Mesodermal cell (in vitro differentiated cells): ENCODE data around the gene YIF1A.
"Not testable (repeated sequence)": the region's sequence is repeated elsewhere in the genome, so short reads cannot be mapped to it uniquely, and the experiment has no call there.

Experiments used
- H3K27ac ChIP-seq: 2 replicates; pipeline ENCODE4 v1.7.0; 2013; ENCODE audit warnings: mild to moderate bottlenecking, low read depth, low read length, moderate library complexity; ENCODE audit not compliant: severe bottlenecking
- H3K36me3 ChIP-seq: 2 replicates; pipeline ENCODE4 v1.7.1; 2013; ENCODE audit warnings: mild to moderate bottlenecking, low read length, moderate library complexity; ENCODE audit not compliant: control insufficient read depth, insufficient read depth
- H3K4me1 ChIP-seq: one replicate; pipeline ENCODE4 v1.7.1; 2013; ENCODE audit warnings: mild to moderate bottlenecking, low read length; ENCODE audit not compliant: insufficient read depth, control insufficient read depth, poor library complexity, severe bottlenecking
- H3K4me3 ChIP-seq: 2 replicates; pipeline ENCODE4 v1.7.0; 2013; ENCODE audit warnings: low read length, control low read depth, mild to moderate bottlenecking; ENCODE audit not compliant: insufficient read depth, poor library complexity, severe bottlenecking; ENCODE audit errors: extremely low read depth
- H3K9me3 ChIP-seq: 2 replicates; pipeline ENCODE4 v1.7.1; 2013; ENCODE audit warnings: mild to moderate bottlenecking, low read length, moderate library complexity; ENCODE audit not compliant: control insufficient read depth
- WGBS, 2 experiments: methylation state at CpG; one replicate each; pipeline ENCODE4 v1.1.5; 2013; ENCODE audit warnings: missing lambda C conversion rate in 2 of 2; ENCODE audit not compliant: insufficient coverage in 2 of 2; 5-methylcytosine and 5-hydroxymethylcytosine counted together

Gene YIF1A

GRCh38 chr11:66258473-66258893 is 30.5 kb downstream of the YIF1A start:
- H3K36me3 ChIP-seq: peaks cover 39% of the 10 kb centered on the region
- peak overlapping the region; percentile 86 for H3K4me3 ChIP-seq
- 8 to 10% methylated on average over 19 to 28 of the region's 28 CpGs for WGBS, 2 experiments
- peaks cover 11% of the 10 kb centered on the region for H3K4me1 ChIP-seq
- H3K9me3 ChIP-seq: no peaks in the 10 kb centered on the region
- H3K27ac ChIP-seq: no peak overlapping the region

GRCh38 chr11:66253081-66253480 is 35.9 kb downstream of the YIF1A start:
- not testable (repeated sequence) for H3K9me3 ChIP-seq, H3K4me3 ChIP-seq, H3K27ac ChIP-seq, H3K4me1 ChIP-seq
- WGBS, 2 experiments: 88 to 91% methylated on average over 5 to 6 of the region's 6 CpGs
- H3K36me3 ChIP-seq: peaks cover 31% of the 10 kb centered on the region

GRCh38 chr11:66251809-66252208 is 37.1 kb downstream of the YIF1A start:
- no peak overlapping the region for H3K27ac ChIP-seq
- peaks cover 7% of the 10 kb centered on the region for H3K4me1 ChIP-seq
- peaks cover 42% of the 10 kb centered on the region for H3K36me3 ChIP-seq
- 60 to 100% methylated on average over 2 of the region's 7 CpGs for WGBS, 2 experiments
- H3K4me3 ChIP-seq: no peak overlapping the region
- H3K9me3 ChIP-seq: no peaks in the 10 kb centered on the region

- Histone ChIP-seq H3K36me3 (peaks cover 64% of the 10 kb centered on the region), H3K4me1 (no peaks in the 10 kb centered on the region), H3K4me3 (no peak overlapping the region), H3K9me3 (no peaks in the 10 kb centered on the region), H3K27ac (no peak overlapping the region)
- 60 to 97% methylated on average over 1 to 4 of the region's 6 CpGs for WGBS, 2 experiments
Observed at GRCh38 chr11:66248903-66249302, 40.0 kb downstream of the YIF1A start.

GRCh38 chr11:66247801-66248200 is 41.1 kb downstream of the YIF1A start:
- H3K27ac ChIP-seq: no peak overlapping the region
- peaks cover 73% of the 10 kb centered on the region for H3K36me3 ChIP-seq
- H3K4me1 ChIP-seq: no peaks in the 10 kb centered on the region
- no peak overlapping the region for H3K4me3 ChIP-seq
- H3K9me3 ChIP-seq: no peaks in the 10 kb centered on the region
- 100% methylated on average over 1 to 2 of the region's 3 CpGs for WGBS, 2 experiments

GRCh38 chr11:66247295-66247694 is 41.6 kb downstream of the YIF1A start:
- no peak overlapping the region for H3K27ac ChIP-seq
- WGBS, 2 experiments: 84 to 96% methylated on average over 3 to 4 of the region's 4 CpGs
- H3K36me3 ChIP-seq: peaks cover 75% of the 10 kb centered on the region
- H3K4me1 ChIP-seq: no peaks in the 10 kb centered on the region
- H3K9me3 ChIP-seq: no peaks in the 10 kb centered on the region
- H3K4me3 ChIP-seq: no peak overlapping the region

- Histone ChIP-seq H3K9me3 (no peaks in the 10 kb centered on the region), H3K36me3 (peaks cover 89% of the 10 kb centered on the region)
Observed at GRCh38 chr11:66243782-66244535, 45.0 kb downstream of the YIF1A start.

GRCh38 chr11:66242095-66242765 is 46.7 kb downstream of the YIF1A start:
- 96 to 97% methylated on average over 12 to 14 of the region's 14 CpGs for WGBS, 2 experiments
- peaks cover 89% of the 10 kb centered on the region for H3K36me3 ChIP-seq
- no peak overlapping the region for H3K27ac ChIP-seq
- no peaks in the 10 kb centered on the region for H3K9me3 ChIP-seq
- no peak overlapping the region for H3K4me3 ChIP-seq
- H3K4me1 ChIP-seq: no peaks in the 10 kb centered on the region

More at GRCh38 chr11:66243782-66244535, 45.0 kb downstream of the YIF1A start:
- Histone ChIP-seq H3K4me1 (no peaks in the 10 kb centered on the region), H3K27ac (no peak overlapping the region), H3K4me3 (no peak overlapping the region)
- 85 to 87% methylated on average over 9 to 12 of the region's 13 CpGs for WGBS, 2 experiments

GRCh38 chr11:66240781-66241136 is 48.2 kb downstream of the YIF1A start:
- no peaks in the 10 kb centered on the region for H3K9me3 ChIP-seq
- no peak overlapping the region for H3K4me3 ChIP-seq
- no peak overlapping the region for H3K27ac ChIP-seq
- no peaks in the 10 kb centered on the region for H3K4me1 ChIP-seq
- WGBS, 2 experiments: 84 to 98% methylated on average over 4 to 5 of the region's 9 CpGs
- peaks cover 87% of the 10 kb centered on the region for H3K36me3 ChIP-seq

- Histone ChIP-seq H3K4me3 (no peak overlapping the region), H3K4me1 (no peaks in the 10 kb centered on the region), H3K27ac (no peak overlapping the region), H3K9me3 (no peaks in the 10 kb centered on the region), H3K36me3 (peaks cover 92% of the 10 kb centered on the region)
- whole genome bisulfite sequencing, 2 experiments: 88 to 90% methylated on average over 19 to 23 of the region's 25 CpGs
Observed at GRCh38 chr11:66239998-66240780, 48.8 kb downstream of the YIF1A start.
